RKO (cell line): Measurements from ENCODE around the gene PSORS1C1.
"Not testable (repeated sequence)": the region's sequence is repeated elsewhere in the genome, so short reads cannot be mapped to it uniquely, and the experiment has no call there.

Experiments used
- DNase-seq: peaks from one replicate; pipeline ENCODE4 v3.0.0-alpha.2; 2016; ENCODE audit warnings: low spot score

Gene PSORS1C1

DNA sequence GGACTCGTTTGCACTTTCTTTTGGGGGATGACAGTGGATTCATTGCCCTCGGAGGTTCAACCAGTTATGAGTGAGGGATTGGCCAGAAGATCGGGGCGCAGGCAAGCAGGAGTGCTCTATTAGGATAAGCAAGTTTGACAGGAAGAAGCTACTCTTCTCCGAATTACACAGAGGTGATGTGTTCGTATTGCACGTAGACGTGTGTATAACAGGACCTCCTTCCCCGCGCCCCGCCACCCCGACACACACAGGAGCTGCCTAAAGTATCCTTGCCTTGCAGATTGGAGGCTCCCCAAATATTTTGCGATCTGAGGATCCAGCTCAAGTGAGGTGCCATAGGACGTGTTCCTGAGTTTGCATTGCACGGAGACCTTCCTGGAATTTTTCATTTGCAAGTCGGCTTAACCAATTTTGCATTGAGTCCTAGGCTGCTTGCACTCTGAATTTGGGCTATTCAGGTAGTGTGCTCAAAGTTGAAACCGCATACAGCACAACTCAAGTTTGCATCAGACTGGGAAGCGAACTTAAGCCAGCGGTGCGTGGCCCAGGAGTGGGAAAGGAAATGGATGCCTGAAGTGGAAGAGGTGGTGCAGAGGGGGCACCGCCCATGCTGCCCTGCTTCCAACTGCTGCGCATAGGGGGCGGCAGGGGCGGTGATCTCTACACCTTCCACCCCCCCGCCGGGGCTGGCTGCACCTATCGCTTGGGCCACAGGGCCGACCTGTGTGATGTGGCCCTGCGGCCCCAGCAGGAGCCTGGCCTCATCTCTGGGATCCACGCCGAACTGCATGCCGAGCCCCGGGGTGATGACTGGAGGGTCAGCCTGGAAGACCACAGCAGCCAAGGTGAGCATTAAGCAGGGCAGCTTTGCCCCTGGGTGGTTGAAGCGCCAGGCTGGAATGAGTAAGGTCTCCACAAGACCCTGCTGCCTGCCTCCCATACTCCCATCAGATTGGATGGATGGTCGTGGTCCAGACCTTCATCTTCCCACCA lies 44.6 kb downstream of the PSORS1C1 start:
- DNase-seq, result peak; percentile 68

DNA sequence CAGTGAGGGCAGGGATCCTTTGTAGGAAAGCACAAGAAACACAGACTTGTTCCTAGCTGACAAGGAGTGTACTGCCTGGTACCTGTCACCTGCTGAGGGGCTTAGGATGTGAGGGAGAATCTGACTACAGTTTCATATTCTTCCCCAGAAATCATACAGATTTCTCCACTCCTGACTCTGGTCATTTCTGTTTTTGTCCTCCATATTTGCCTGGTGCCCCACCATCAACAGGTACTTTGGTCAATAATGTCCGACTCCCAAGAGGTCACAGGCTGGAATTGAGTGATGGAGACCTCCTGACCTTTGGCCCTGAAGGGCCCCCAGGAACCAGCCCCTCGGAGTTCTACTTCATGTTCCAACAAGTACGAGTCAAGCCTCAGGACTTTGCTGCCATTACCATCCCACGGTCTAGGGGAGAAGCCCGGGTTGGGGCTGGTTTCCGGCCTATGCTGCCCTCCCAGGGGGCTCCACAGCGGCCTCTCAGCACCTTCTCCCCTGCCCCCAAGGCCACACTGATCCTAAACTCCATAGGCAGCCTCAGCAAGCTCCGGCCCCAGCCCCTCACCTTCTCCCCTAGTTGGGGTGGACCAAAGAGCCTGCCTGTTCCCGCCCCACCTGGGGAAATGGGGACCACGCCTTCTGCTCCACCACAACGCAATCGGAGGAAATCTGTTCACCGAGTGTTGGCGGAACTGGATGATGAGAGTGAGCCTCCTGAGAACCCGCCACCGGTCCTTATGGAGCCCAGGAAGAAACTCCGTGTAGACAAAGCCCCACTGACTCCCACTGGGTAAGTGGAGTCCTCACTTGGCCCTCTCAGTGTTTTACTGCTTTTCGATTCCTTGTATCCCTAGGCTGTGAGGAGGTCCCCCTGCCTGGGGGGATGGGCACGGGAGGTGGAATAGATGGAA lies 46.9 kb downstream of the PSORS1C1 start:
- no peak for DNase-seq

DNA sequence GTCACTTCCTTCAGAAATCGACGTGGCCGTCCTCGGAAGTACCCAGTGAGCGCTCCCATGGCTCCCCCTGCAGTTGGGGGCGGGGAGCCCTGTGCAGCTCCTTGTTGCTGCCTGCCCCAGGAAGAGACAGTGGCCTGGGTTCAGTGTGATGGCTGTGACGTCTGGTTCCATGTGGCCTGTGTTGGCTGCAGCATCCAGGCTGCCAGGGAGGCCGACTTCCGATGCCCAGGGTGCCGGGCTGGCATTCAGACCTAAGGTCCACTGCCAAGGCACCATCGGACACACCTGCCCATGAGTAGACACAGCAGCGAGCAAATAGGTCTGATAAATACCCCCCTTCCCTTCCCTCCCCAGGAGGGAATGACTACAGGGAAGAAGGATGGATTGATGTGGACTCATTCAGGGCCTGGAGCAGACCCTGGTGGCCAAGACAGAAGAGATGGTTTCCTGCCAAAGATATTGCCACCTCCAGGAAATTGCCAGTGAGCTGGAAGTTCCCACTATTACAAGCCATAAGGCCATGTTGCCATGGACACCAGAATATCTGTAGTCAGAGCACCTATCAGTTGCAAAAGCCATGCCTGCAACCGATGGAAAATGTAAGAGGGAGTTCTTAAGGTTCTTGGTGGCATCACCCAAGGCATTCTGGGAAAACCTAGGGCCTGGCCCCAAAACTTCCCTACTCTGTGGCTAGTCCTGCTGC lies 48.0 kb downstream of the PSORS1C1 start:
- DNase-seq, result no peak

DNA sequence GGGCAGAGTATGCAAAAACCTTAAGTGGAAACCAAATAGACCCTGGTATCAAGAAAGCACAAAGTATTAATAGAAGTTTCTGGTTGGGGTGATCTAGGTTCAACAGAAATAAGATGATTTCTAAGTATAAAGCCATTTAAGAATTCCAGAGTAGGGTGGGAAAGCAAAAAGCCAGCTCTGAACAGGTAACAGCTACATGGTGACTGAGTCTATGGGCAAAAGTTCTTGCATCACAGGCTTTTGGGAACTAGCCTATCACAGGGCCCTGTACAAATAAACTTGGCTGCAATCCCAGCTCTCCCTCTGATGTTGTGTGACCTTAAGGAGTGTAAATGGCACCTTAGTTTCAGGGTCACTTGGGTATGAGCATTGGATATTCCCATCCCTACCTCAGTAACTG lies 49.3 kb downstream of the PSORS1C1 start:
- no peak for DNase-seq

DNA sequence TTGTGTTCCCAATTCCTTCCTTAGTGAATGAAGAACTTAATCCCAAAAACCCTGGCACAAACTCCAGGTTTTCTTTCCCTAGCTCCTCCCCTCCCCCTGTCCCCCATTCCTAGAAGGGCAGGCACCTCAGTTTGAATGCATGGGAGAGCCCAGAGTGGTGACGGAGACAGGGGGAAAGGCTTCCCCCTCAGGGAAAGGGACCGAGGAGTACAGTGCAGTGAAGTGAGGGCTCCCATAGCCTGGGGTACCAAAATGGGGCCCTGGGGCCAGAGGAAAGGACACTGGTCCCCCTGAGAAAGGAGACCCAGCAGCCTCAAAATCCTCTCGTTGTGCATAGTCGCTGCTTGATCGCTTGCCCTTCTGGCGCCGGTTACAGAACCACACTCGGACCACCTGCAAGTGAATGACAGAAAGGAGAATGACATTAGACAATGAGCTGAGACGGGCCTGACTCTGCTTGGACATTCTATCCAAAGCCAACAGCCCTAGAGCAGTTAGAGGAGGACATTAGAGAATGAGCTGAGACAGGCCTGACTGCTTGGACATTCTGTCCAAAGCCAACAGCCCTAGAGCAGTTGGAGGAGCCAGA lies 50.0 kb downstream of the PSORS1C1 start:
- DNase-seq, result not testable (repeated sequence)

DNA sequence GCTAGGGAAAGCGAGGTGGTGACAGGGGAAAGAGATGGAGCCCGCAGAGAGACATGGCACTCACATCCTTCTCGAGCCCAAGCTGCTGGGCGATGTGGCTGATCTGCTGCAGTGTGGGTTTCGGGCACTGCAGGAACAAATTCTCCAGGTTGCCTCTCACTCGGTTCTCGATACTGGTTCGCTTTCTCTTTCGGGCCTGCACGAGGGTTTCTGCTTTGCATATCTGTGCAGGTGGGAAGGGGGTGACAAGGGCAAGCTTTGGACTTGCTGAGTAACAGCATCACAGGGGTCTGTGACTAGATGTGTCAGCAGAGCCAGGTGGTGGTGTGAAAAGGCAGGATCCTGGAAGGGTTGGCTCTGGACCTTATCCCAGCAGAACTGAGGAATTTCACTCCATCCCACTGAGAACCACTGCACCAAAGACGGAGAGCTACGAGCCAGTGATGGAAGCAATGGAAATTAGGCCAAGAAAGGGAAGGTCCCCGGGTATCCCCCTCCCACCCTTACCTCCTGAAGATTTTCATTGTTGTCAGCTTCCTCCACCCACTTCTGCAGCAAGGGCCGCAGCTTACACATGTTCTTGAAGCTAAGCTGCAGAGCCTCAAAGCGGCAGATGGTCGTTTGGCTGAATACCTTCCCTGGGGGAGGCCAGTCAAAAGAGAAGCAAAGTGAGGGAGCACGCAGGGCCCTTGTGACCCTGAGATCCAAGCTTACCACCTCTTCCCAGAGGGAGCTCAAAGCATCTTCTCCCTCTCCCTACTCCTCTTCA lies 50.6 kb downstream of the PSORS1C1 start:
- not testable (repeated sequence) for DNase-seq

DNA sequence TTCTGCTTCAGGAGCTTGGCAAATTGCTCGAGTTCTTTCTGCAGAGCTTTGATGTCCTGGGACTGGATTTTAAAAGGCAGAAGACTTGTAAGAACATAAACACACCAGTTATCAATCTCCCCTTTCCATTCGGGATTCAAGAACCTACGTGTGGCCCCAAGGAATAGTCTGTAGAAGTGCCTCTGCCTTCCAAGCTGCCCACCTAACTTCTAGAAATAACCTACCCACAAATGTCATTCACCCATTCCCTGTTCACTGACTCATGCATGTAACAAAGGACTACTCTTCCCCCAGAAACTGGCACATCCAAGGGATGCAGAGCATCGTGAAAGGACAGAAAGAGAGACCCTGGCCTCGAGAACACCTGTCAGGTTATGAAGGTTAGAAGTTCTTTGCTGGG lies 51.4 kb downstream of the PSORS1C1 start:
- no peak for DNase-seq

DNA sequence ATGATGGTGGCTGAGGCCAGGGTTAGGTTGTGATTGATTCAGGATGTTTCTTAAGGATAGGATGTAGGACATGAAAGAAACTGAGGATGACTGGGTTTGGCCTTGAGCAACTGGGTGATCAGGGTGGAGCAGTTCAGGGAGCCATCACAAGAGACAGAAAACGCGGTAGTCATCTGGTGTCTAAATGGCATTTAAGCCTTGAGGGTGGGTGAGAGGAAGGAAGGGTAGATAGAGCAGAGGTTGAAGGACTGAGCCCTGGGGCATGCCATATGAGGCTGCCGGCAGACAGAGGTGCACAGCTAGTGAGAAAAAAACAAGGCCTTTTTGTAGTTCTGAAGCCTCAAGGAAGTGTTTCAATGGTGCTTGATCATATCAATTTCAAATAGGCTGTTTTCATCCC lies 54.0 kb downstream of the PSORS1C1 start:
- DNase-seq, result no peak

DNA sequence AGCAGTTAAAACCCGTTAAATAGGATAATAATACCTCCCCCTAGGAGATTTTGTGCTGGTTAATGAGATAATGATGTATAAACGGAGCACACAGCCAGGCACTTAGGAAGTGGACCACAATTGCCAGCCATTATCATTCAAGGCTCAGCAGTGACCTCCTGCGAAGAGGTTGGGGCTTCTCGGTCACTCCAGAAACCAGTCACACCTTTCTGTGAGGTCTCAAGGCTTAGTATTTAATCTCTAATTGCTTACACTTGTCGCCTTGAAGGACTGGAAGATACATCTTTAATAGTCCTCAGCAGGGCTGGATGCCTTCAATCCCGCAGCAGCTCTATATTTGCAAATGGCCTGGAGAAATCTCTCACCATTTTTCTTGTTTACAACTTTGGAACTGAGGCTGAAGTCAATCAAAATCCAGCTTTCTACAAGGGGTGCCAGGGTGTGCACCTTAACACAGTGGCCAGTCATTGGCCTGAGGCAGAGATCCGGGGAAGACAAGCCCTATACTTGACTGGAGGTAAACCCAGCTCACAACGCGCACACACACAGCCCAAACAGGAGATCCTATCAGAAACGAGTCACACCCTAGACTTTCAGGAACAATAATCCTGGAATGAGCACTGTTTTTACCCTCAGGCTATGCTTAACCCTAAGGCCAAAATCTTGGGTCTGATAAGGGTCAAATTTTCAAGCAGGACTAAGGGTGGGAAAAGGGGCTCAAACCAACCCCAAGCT lies 54.7 kb downstream of the PSORS1C1 start:
- no peak for DNase-seq

DNA sequence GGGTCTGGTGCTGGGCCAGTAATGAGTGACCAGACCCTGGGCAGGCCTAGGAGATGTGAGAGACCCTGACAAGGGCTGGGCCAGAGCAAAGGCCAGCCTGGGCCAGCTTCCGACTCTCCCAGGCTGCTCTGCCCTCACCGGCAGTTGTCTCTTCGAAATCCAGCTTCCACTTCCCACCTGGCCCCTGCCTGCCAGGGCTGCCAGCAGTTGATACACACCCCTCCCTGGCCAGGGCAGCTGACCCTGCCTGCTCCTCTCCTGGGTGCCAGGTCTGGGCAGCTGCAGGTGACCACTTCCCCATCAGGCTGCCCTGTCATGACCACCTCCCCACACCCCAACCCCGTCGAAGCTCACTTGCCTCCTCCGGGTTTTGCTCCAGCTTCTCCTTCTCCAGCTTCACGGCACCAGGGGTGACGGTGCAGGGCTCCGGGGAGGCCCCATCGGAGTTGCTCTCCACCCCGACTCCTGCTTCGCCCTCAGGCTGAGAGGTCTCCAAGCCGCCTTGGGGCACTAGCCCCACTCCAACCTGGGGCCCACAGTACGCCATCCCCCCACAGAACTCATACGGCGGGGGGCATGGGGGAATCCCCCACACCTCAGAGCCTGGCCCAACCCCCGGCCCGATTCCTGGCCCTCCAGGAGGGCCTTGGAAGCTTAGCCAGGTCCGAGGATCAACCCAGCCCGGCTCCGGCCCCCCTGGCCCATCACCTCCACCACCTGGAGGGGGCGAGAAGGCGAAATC lies 55.4 kb downstream of the PSORS1C1 start:
- DNase-seq, result not testable (repeated sequence)

DNA sequence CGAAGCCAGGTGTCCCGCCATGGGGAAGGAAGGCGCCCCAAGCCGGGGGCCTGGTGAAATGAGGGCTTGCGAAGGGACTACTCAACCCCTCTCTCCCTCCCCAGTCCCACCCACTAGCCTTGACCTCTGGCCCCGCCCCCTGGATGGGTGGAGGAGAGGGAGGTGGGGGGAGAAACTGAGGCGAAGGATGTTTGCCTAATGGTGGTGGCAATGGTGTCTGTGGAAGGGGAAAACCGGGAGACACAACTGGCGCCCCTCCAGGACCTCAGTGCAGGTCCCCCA lies 55.9 kb downstream of the PSORS1C1 start, which contains the start of gene POU5F1:
Gene POU5F1 (minus strand): TSS at position 83 of the 282 bp plus-strand sequence. CDS start 62 bp downstream, at position 21.
- no peak for DNase-seq

DNA sequence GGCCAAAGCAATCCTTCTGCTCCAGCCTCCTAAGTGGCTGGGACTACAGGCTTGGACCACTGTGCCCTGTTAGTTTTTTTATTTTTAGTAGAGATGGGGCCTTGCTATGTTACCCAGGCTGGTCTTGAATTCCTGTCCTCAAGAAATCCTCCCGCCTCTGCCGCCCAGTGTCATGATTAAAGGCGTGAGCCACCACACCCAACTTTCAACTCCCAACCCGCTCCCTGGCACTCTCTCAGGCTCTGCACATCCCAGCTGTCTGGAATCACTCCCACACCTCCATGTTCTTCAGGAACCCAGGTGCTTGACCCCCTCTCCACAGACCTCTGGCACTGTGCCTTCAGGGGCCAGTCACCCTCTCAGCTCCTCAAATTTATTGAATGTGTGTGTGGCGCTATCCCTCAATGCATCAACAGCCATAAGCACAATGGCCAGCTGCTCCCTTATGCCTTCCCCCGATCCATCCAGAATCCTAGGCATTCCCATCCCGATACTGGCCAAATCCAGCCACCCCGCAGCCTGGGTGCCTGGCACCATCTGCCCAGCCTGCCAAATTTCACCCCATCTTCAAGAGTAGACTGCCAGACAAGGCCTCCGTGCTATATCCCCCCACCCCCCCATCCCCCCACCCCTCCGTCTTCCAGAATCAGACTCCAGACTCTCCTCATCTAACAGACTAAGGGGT lies 56.5 kb downstream of the PSORS1C1 start:
- no peak for DNase-seq

DNA sequence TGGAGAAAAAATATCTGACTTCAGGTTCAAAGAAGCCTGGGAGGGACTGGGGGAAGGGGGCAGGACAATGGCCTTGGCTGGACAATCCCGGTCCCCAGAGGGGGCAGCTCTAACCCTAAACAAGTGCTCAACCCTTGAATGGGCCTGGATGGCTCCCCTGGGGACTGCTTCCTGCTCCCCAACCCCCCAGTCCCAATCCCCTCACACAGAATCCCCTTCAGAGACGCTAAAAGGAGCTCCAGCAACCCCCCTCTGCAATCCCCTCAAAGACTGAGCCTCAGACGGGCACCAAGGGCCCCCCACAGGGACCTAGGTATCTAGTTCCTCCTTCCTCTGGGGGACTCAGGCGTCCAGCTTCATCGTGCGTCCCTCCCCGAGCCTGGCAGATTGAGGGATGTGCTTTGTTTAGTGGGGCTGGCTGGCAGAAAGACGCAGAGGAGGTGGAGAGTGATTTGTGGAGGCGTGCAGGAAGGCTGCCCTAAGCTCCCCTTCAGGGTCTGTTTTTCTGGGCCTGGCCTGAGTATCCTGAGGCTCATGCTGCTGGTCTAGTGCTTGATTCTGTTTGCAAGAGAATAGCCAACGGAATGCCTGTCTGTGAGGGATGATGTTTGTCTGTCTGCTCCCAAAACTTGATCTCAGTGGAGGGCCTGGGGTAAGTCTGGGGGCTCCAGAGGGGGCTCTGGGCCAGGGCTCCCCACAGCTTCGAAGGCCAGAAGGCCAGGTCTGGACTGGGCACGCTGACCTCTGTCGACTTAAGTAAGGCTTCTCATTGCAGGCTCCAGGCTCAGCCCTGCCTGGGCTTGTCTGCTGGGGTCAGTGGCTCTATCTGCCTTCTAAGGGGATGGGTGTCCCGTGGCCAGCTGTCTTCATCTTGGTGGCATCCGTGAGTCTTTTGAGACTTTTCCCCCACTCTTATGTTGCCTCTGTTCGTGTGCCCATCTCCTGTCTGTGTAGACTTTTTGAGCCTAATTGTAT lies 57.6 kb downstream of the PSORS1C1 start:
- no peak for DNase-seq

DNA sequence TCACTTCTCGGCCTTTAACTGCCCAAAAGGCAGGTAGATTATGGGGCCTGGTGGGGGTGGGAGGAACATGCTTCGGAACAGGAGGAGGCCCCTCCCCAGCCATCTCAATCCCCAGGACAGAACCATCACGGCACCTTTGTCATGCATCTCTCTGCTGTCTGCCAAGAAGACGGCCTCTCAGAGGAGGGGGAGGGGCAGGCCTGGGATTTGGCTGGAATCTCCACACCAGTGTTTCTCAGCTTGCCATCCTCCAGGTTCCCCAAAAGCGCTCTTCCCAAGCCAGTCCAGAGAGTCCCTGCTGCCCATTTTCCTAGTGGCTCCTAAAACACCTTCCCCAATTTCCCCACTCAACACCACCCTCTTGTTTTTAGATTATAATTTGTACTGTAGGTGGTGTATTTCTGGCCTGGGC lies 58.4 kb downstream of the PSORS1C1 start:
- no peak for DNase-seq

DNA sequence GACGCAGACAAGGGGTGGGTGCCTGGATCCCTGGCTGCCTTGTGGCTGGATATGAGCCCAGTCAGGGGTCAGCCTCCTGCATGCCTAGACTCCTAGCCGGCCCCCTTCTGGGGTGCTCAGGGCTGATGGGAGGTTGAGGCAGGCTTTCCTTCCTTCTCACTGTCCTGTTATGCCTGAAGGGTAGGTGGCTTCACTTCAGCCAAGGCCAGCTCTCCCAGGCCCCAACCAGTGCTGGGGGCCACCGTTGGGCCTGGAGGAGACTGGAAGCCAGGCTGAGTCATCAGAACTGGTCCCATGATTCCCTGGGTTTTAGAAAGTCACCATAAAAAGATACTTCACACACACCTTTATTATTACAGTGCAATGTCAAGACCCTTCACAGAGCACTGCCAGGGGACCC lies 58.8 kb downstream of the PSORS1C1 start:
- no peak for DNase-seq

DNA sequence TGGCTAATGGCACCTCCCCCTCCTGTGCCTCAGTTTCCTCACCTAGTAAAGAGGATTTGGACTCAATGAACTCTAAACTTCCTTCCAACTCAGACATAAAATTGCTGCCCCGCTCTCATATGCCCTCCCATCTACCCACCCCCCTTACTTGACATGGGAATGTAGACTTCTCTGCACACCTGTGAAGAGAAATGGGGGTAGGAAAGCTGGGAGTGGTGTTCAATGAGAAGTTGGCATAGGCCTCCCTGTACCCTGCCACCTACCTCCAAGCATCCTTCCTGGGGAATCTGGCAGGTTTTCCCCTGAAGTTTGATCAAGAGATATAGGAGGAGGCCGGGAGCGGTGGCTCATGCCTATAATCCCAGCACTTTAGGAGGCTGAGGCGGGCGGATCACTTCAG lies 59.8 kb downstream of the PSORS1C1 start:
- no peak for DNase-seq

DNA sequence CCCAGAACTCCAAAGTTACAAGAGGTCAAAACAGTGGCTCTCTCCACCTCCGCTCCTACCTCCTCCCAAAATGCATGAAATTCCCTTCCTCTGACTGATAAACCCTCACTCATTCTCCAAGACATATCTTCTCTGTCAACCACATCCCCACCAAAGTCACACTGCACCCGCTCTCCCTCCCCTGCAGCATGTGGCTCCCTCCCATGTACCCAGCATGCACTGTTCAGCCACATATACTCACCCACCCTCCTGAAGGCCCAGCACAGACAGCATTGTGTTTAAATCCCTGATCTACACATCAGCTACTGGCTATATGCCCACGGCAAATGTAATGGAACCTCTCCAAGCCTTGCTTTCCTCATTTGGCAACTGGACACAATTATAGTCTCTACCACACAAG lies 61.4 kb downstream of the PSORS1C1 start:
- no peak for DNase-seq
